Measurements from ENCODE around the gene MYO3B. TPM values are rescaled to one million over a fixed set of nuclear protein-coding genes. Genes with fewer than 3 reads are reported as not detected.

The MYO3B gene
- total and polyA plus RNA-seq, 2 experiments from 2014 or later: 0.11 TPM; not detected in 1

GRCh38 chr2:170685591-170685990 is 507.6 kb downstream of the MYO3B start:
- Histone ChIP-seq H3K36me3 (ENCODE audit: low read depth) (no peaks in the 10 kb centered on the region), H2AFZ (no peak overlapping the region), H3K9me2 (ENCODE audit: insufficient read depth) (no peaks in the 10 kb centered on the region), H3K9ac (no peak overlapping the region), H3K4me1 (ENCODE audit: insufficient read depth) (no peaks in the 10 kb centered on the region), H3K27ac (no peak overlapping the region), H3K27me3 (replicated peaks; ENCODE audit: insufficient read depth) (no peaks in the 10 kb centered on the region), H3F3A (ENCODE audit: insufficient read depth) (no peaks in the 10 kb centered on the region), H3K4me2 (ENCODE audit: unreplicated experiment) (no peak overlapping the region), H4K20me1 (ENCODE audit: insufficient read depth) (no peaks in the 10 kb centered on the region), H3K4me3 (no peak overlapping the region), H3K79me2 (ENCODE audit: insufficient read depth) (no peaks in the 10 kb centered on the region), H3K9me3 (ENCODE audit: low read depth) (no peaks in the 10 kb centered on the region)
- TF ChIP-seq EZH2phosphoT487 (IDR thresholded peaks at IDR 0.05; ENCODE audit: insufficient read depth, low read depth): no peak
- no peak for TF ChIP-seq EZH2 (IDR thresholded peaks at IDR 0.05; ENCODE audit: insufficient read depth, poor library complexity, severe bottlenecking)
- in situ Hi-C loops (cut with MboI): no loop called here
- DNase-seq: no peak
- WGBS, 2 experiments (ENCODE audit: low coverage in 1 of 2, low lambda C conversion rate in 2 of 2, missing lambda C conversion rate in 2 of 2): 41 to 46% methylated on average over 4 of the region's 4 CpGs

- no peak for DNase-seq
- in situ Hi-C loops (cut with MboI): no loop called here
- TF ChIP-seq EZH2phosphoT487 (IDR thresholded peaks at IDR 0.05; ENCODE audit: insufficient read depth, low read depth): no peak
- no peak for TF ChIP-seq EZH2 (IDR thresholded peaks at IDR 0.05; ENCODE audit: insufficient read depth, poor library complexity, severe bottlenecking)
- H3K27ac ChIP-seq: no peak overlapping the region
- H3K9ac ChIP-seq: no peak overlapping the region
- no peaks in the 10 kb centered on the region for H3K27me3 ChIP-seq (replicated peaks; ENCODE audit: insufficient read depth)
- no peaks in the 10 kb centered on the region for H3K36me3 ChIP-seq (ENCODE audit: low read depth)
- no peaks in the 10 kb centered on the region for H3K79me2 ChIP-seq (ENCODE audit: insufficient read depth)
- no peaks in the 10 kb centered on the region for H3K9me3 ChIP-seq (ENCODE audit: low read depth)
- H3K9me2 ChIP-seq (ENCODE audit: insufficient read depth): no peaks in the 10 kb centered on the region
- H3K4me1 ChIP-seq (ENCODE audit: insufficient read depth): no peaks in the 10 kb centered on the region
- no peaks in the 10 kb centered on the region for H3F3A ChIP-seq (ENCODE audit: insufficient read depth)
- no peak overlapping the region for H3K4me2 ChIP-seq (ENCODE audit: unreplicated experiment)
- no peaks in the 10 kb centered on the region for H4K20me1 ChIP-seq (ENCODE audit: insufficient read depth)
- H2AFZ ChIP-seq: no peak overlapping the region
- 79% methylated on average over 5 of the region's 5 CpGs for WGBS, 2 experiments (ENCODE audit: low coverage in 1 of 2, low lambda C conversion rate in 2 of 2, missing lambda C conversion rate in 2 of 2)
- H3K4me3 ChIP-seq: no peak overlapping the region
Observed at GRCh38 chr2:170689481-170689880, 511.5 kb downstream of the MYO3B start.

GRCh38 chr2:170690640-170691039 is 512.7 kb downstream of the MYO3B start:
- 36 to 45% methylated on average over 8 of the region's 8 CpGs for WGBS, 2 experiments (ENCODE audit: low coverage in 1 of 2, low lambda C conversion rate in 2 of 2, missing lambda C conversion rate in 2 of 2)
- no peak overlapping the region for H3K9ac ChIP-seq
- H3K4me2 ChIP-seq (ENCODE audit: unreplicated experiment): no peak overlapping the region
- no peaks in the 10 kb centered on the region for H3K36me3 ChIP-seq (ENCODE audit: low read depth)
- H2AFZ ChIP-seq: no peak overlapping the region
- H4K20me1 ChIP-seq (ENCODE audit: insufficient read depth): no peaks in the 10 kb centered on the region
- TF ChIP-seq EZH2phosphoT487 (IDR thresholded peaks at IDR 0.05; ENCODE audit: insufficient read depth, low read depth) (no peak), EZH2 (IDR thresholded peaks at IDR 0.05; ENCODE audit: insufficient read depth, poor library complexity, severe bottlenecking) (no peak)
- no peaks in the 10 kb centered on the region for H3K9me2 ChIP-seq (ENCODE audit: insufficient read depth)
- DNase-seq: no peak
- H3K4me3 ChIP-seq: no peak overlapping the region
- no peak overlapping the region for H3K27ac ChIP-seq
- in situ Hi-C loops (cut with MboI): no loop called here
- H3F3A ChIP-seq (ENCODE audit: insufficient read depth): no peaks in the 10 kb centered on the region
- no peaks in the 10 kb centered on the region for H3K9me3 ChIP-seq (ENCODE audit: low read depth)
- H3K27me3 ChIP-seq (replicated peaks; ENCODE audit: insufficient read depth): no peaks in the 10 kb centered on the region
- H3K79me2 ChIP-seq (ENCODE audit: insufficient read depth): no peaks in the 10 kb centered on the region
- no peaks in the 10 kb centered on the region for H3K4me1 ChIP-seq (ENCODE audit: insufficient read depth)

DNA sequence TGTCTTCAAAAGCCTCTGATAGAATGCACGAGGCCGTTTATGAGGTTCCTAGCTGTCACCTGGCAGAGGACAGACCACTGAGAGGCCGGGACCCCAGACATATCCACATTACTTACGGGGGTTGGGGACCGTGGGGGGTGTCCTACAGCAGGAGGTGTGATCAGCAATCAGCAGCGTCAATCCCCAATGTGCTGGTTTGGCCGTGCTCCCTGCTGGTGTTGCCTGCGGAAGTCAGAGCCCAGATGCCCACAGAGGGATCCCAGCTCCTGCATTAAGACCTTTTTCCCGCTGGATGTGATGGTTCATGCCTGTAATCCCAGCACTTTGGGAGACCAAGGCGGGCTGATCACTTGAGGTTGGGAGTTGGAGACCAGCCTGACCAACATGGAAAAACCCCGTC is 516.4 kb downstream of the MYO3B start:
- no peak for DNase-seq
- in situ Hi-C loops (cut with MboI): no loop called here
- H3K9me3 ChIP-seq (ENCODE audit: low read depth): no peaks in the 10 kb centered on the region
- H4K20me1 ChIP-seq (ENCODE audit: insufficient read depth): no peaks in the 10 kb centered on the region
- no peak overlapping the region for H2AFZ ChIP-seq
- H3K4me1 ChIP-seq (ENCODE audit: insufficient read depth): no peaks in the 10 kb centered on the region
- H3K9me2 ChIP-seq (ENCODE audit: insufficient read depth): no peaks in the 10 kb centered on the region
- H3K27ac ChIP-seq: no peak overlapping the region
- TF ChIP-seq EZH2 (IDR thresholded peaks at IDR 0.05; ENCODE audit: insufficient read depth, poor library complexity, severe bottlenecking) (no peak), EZH2phosphoT487 (IDR thresholded peaks at IDR 0.05; ENCODE audit: insufficient read depth, low read depth) (no peak)
- no peaks in the 10 kb centered on the region for H3K79me2 ChIP-seq (ENCODE audit: insufficient read depth)
- H3K4me3 ChIP-seq: no peak overlapping the region
- H3K4me2 ChIP-seq (ENCODE audit: unreplicated experiment): no peak overlapping the region
- WGBS, 2 experiments (ENCODE audit: low coverage in 1 of 2, low lambda C conversion rate in 2 of 2, missing lambda C conversion rate in 2 of 2): 74 to 78% methylated on average over 11 of the region's 11 CpGs
- H3K36me3 ChIP-seq (ENCODE audit: low read depth): no peaks in the 10 kb centered on the region
- no peaks in the 10 kb centered on the region for H3K27me3 ChIP-seq (replicated peaks; ENCODE audit: insufficient read depth)
- H3K9ac ChIP-seq: no peak overlapping the region
- no peaks in the 10 kb centered on the region for H3F3A ChIP-seq (ENCODE audit: insufficient read depth)

All from GM23248 (cell line).